Measurements from ENCODE around the gene TDRD7.

The TDRD7 gene

GRCh38 chr9:97387504-97387886 is 24.4 kb upstream of the TDRD7 start:
- no peak for FAIRE-seq

GRCh38 chr9:97387936-97388684 is 23.8 kb upstream of the TDRD7 start:
- no peak for FAIRE-seq

- FAIRE-seq = no peak
Measured at GRCh38 chr9:97388721-97389238, 23.1 kb upstream of the TDRD7 start.

GRCh38 chr9:97389249-97389648 is 22.6 kb upstream of the TDRD7 start:
- FAIRE-seq = no peak

- FAIRE-seq = no peak
Measured at GRCh38 chr9:97390791-97391406, 21.0 kb upstream of the TDRD7 start.

GRCh38 chr9:97394881-97395280 is 17.0 kb upstream of the TDRD7 start:
- no peak for FAIRE-seq

- FAIRE-seq = no peak
Measured at GRCh38 chr9:97395745-97396144, 16.2 kb upstream of the TDRD7 start.

- FAIRE-seq = no peak
Measured at GRCh38 chr9:97396256-97396655, 15.6 kb upstream of the TDRD7 start.

- FAIRE-seq = no peak
Measured at GRCh38 chr9:97397220-97397619, 14.7 kb upstream of the TDRD7 start.

- FAIRE-seq = no peak
Measured at GRCh38 chr9:97398999-97399758, 12.7 kb upstream of the TDRD7 start.

- no peak for FAIRE-seq
Measured at GRCh38 chr9:97403746-97404316, 8.1 kb upstream of the TDRD7 start.

- no peak for FAIRE-seq
Measured at GRCh38 chr9:97405551-97405950, 6.3 kb upstream of the TDRD7 start.

- no peak for FAIRE-seq
Measured at GRCh38 chr9:97406620-97407177, 5.2 kb upstream of the TDRD7 start.

GRCh38 chr9:97408562-97408961 is 3.3 kb upstream of the TDRD7 start:
- FAIRE-seq = no peak

- FAIRE-seq = no peak
Measured at GRCh38 chr9:97411440-97411788, 482 bp upstream of the TDRD7 start.

- no peak for FAIRE-seq
Measured at GRCh38 chr9:97412626-97413385, 910 bp downstream of the TDRD7 start.

- FAIRE-seq = no peak
Measured at GRCh38 chr9:97413462-97413861, 1.6 kb downstream of the TDRD7 start.

GRCh38 chr9:97415146-97415545 is 3.2 kb downstream of the TDRD7 start:
- no peak for FAIRE-seq

- no peak for FAIRE-seq
Measured at GRCh38 chr9:97418880-97419279, 7.0 kb downstream of the TDRD7 start.

GRCh38 chr9:97419309-97419867 is 7.5 kb downstream of the TDRD7 start:
- no peak for FAIRE-seq

- FAIRE-seq = no peak
Measured at GRCh38 chr9:97425336-97425972, 13.6 kb downstream of the TDRD7 start.

GRCh38 chr9:97425973-97426336 is 14.1 kb downstream of the TDRD7 start:
- no peak for FAIRE-seq

Data from G401.6 (cell line).